GM10248 (cell line): Measurements from ENCODE around the gene WIPF1.

Experiments used
- CTCF ChIA-PET: fragments of 300-600 bp; sonication (Branson Sonifier 250); formaldehyde crosslinking; extraction: SDS; loops from one replicate; lab custom pipeline; 2021; ENCODE audit warnings: antibody characterized with exemption; lab: Yijun Ruan, JAX
- POLR2A ChIA-PET: fragments of 350-650 bp; sonication (Branson Sonifier 250); formaldehyde crosslinking; extraction: SDS; loops from one replicate; lab custom pipeline; 2020; ENCODE audit warnings: antibody characterized with exemption; lab: Yijun Ruan, JAX
- DNase-seq: peaks from one replicate; pipeline ENCODE4 v3.0.0; 2012; ENCODE audit errors: extremely low spot score
- CTCF ChIP-seq: IDR thresholded peaks from 2 replicates; pipeline ENCODE4 v1.5.1; 2012; ENCODE audit warnings: mild to moderate bottlenecking, low read depth; ENCODE audit errors: extremely low read depth, missing control alignments, control extremely low read depth

Gene WIPF1

GRCh38 chr2:174623690-174624089 is 26.1 kb upstream of the WIPF1 start:
- POLR2A ChIA-PET, result no interaction called here
- DNase-seq, result no peak
- no peak for TF ChIP-seq CTCF
- CTCF ChIA-PET, result interaction anchor here (0.8 to 1.2 kb wide), 3 partner anchors 9 to 27 kb away, joined by 3 to 5 read pairs (median 4); no protein-coding TSS in a partner anchor

- DNase-seq, result no peak
- no peak for TF ChIP-seq CTCF
- ChIA-PET CTCF (interaction anchor here (0.8 to 1.2 kb wide), 3 partner anchors 10 to 27 kb away, joined by 3 to 5 read pairs (median 4); no protein-coding TSS in a partner anchor), POLR2A (no interaction called here)
These were observed 25.6 kb upstream of the WIPF1 start for GRCh38 chr2:174623106-174623637.

GRCh38 chr2:174621323-174621722 is 23.7 kb upstream of the WIPF1 start:
- DNase-seq, result no peak
- TF ChIP-seq CTCF, result no peak
- POLR2A ChIA-PET, result no interaction called here
- CTCF ChIA-PET, result interaction anchor here (0.8 to 0.9 kb wide), 3 partner anchors 10 to 16 kb away, joined by 3 to 4 read pairs (median 3); no protein-coding TSS in a partner anchor

GRCh38 chr2:174618179-174618578 is 20.6 kb upstream of the WIPF1 start:
- POLR2A ChIA-PET, result no interaction called here
- CTCF ChIA-PET, result interaction anchor here (1.0 to 2.2 kb wide), 5 partner anchors 8 to 24 kb away, joined by 3 to 8 read pairs (median 4); no protein-coding TSS in a partner anchor
- TF ChIP-seq CTCF, result no peak
- DNase-seq, result no peak

- TF ChIP-seq CTCF, result no peak
- DNase-seq, result no peak
- CTCF ChIA-PET, result interaction anchor here (1.0 to 2.2 kb wide), 4 partner anchors 14 to 24 kb away, joined by 3 to 8 read pairs (median 4); no protein-coding TSS in a partner anchor
- POLR2A ChIA-PET, result no interaction called here
These were observed 20.1 kb upstream of the WIPF1 start for GRCh38 chr2:174617718-174618117.

GRCh38 chr2:174617120-174617519 is 19.5 kb upstream of the WIPF1 start:
- no peak for TF ChIP-seq CTCF
- DNase-seq, result no peak
- POLR2A ChIA-PET, result no interaction called here
- CTCF ChIA-PET, result interaction anchor here (1.2 kb wide), 1 partner anchor 14 kb away, joined by 7 read pairs; no protein-coding TSS in a partner anchor
